Fibroblast of gingiva (primary cell): Measurements from ENCODE around the gene QDPR.

Experiments used
- DNase-seq: peaks from one replicate; pipeline ENCODE4 v3.0.0-alpha.2; 2011; ENCODE audit warnings: low read depth

QDPR gene

GRCh38 chr4:17528551-17529165, 16.8 kb upstream of the QDPR start:
- DNase-seq = no peak

- DNase-seq = no peak
These were observed 15.0 kb upstream of the QDPR start for GRCh38 chr4:17526695-17527477.

- no peak for DNase-seq
These were observed 11.8 kb upstream of the QDPR start for GRCh38 chr4:17523662-17524061.

- no peak for DNase-seq
These were observed 9.7 kb upstream of the QDPR start for GRCh38 chr4:17521595-17521994.

- no peak for DNase-seq
These were observed 5.8 kb upstream of the QDPR start for GRCh38 chr4:17517664-17518063.

GRCh38 chr4:17516980-17517379, 5.1 kb upstream of the QDPR start:
- DNase-seq = no peak

- DNase-seq = no peak
These were observed 3.8 kb upstream of the QDPR start for GRCh38 chr4:17515445-17516407.

GRCh38 chr4:17514865-17515264, 3.0 kb upstream of the QDPR start, which contains the start of gene CLRN2:
TSS of gene CLRN2 (plus strand) at chr4:17515165. CDS start at chr4:17515267, 102 bp downstream.
- no peak for DNase-seq

- no peak for DNase-seq
These were observed 1.2 kb upstream of the QDPR start for GRCh38 chr4:17512973-17513665.

GRCh38 chr4:17511509-17511949, 361 bp downstream of the QDPR start:
- peak; percentile 33 for DNase-seq

- peak; percentile 28 for DNase-seq
These were observed 839 bp downstream of the QDPR start for GRCh38 chr4:17511051-17511450.

GRCh38 chr4:17510582-17510981, 1.3 kb downstream of the QDPR start:
- no peak for DNase-seq

- DNase-seq = no peak
These were observed 7.8 kb downstream of the QDPR start for GRCh38 chr4:17504081-17504480.

GRCh38 chr4:17502756-17503155, 9.1 kb downstream of the QDPR start:
- DNase-seq = no peak

- no peak for DNase-seq
These were observed 11.3 kb downstream of the QDPR start for GRCh38 chr4:17500574-17500973.

GRCh38 chr4:17497890-17498523, 13.9 kb downstream of the QDPR start:
- DNase-seq = no peak

- DNase-seq = peak; percentile 46
These were observed 17.4 kb downstream of the QDPR start for GRCh38 chr4:17494258-17495190.

GRCh38 chr4:17493619-17494018, 18.3 kb downstream of the QDPR start:
- DNase-seq = no peak

GRCh38 chr4:17492876-17493275, 19.0 kb downstream of the QDPR start:
- DNase-seq = no peak

- DNase-seq = no peak
These were observed 19.7 kb downstream of the QDPR start for GRCh38 chr4:17492058-17492741.
